ENCODE measurements around the gene WDR43.

The WDR43 gene

DNA sequence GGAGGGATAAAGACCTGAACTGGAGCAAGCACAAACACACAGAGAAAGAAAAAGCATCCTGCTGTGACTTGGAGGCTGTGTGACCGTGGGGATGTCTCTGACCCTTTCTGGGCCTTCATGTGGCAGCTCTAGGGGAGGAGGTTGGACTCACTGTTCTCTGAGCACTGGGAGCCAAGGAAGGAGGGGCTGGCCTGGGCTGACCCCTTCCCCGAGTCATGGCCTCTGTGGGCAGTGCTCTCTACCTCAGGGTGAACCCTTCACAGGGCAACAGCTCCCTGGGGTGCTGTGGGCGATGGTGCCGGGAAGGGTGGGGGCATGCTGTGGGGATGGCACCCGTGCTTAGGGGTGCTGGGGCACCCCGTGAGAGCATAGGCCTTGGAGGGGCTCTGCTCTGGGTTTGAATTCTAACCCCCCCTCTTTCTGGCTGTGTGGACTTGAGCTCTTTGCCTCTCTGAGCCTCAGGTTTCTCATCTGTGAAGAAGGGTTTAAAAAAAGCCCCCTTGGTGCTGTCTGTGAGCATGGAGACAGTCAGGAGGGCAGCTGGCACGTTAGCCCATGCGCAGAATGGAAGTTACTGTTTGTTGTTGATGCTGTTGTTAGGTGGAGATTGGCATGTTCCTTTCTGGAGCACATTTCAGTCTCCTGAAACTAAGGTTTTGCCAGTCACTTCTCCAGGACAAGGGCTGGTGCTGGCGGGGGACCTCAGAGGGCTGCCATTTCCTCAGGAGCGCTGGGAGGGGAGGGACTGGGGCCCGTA, 87.3 kb downstream of the WDR43 start:
- no peak for DNase-seq (ENCODE audit: insufficient read length, low spot score)
- no peak for TF ChIP-seq CTCF (IDR thresholded peaks at IDR 0.05; ENCODE audit: insufficient read depth, missing control alignments)
- FAIRE-seq, result no peak

- DNase-seq (ENCODE audit: insufficient read length, low spot score) (no peak), FAIRE-seq (no peak)
- no peak for TF ChIP-seq CTCF (IDR thresholded peaks at IDR 0.05; ENCODE audit: insufficient read depth, missing control alignments)
Measured at GRCh38 chr2:28982381-28982950, 88.0 kb downstream of the WDR43 start.

GRCh38 chr2:28986429-28986828, 92.0 kb downstream of the WDR43 start:
- no peak for FAIRE-seq
- no peak for TF ChIP-seq CTCF (IDR thresholded peaks at IDR 0.05; ENCODE audit: insufficient read depth, missing control alignments)
- DNase-seq (ENCODE audit: insufficient read length, low spot score), result no peak

DNA sequence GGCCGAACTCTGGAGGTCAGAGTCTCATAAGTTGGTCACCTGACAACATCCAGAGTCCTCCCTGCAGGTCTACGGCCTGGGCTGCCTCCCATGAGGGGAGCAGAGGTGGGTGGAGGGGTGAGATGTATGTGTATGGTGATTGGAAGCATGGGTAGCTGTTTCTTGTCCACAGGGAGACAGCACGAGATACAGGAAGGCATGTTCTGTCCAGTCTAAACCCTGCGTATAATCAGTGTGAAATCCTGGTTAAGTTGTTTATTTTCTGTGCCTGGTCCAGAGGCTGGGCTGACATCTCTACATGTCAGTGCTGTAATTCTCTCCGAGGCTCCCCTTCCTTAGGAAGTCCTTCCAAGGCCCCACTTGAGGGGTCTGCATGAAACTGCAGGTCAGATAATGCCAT, 95.5 kb downstream of the WDR43 start:
- no peak for FAIRE-seq
- no peak for DNase-seq (ENCODE audit: insufficient read length, low spot score)

GRCh38 chr2:28990445-28990844, 96.0 kb downstream of the WDR43 start:
- TF ChIP-seq CTCF (IDR thresholded peaks at IDR 0.05; ENCODE audit: insufficient read depth, missing control alignments), result no peak
- no peak for FAIRE-seq
- no peak for DNase-seq (ENCODE audit: insufficient read length, low spot score)

More for the DNA sequence above, 95.5 kb downstream of the WDR43 start:
- TF ChIP-seq CTCF (IDR thresholded peaks at IDR 0.05; ENCODE audit: insufficient read depth, missing control alignments), result no peak

GRCh38 chr2:28991021-28991420, 96.6 kb downstream of the WDR43 start:
- FAIRE-seq, result no peak
- no peak for TF ChIP-seq CTCF (IDR thresholded peaks at IDR 0.05; ENCODE audit: insufficient read depth, missing control alignments)

GRCh38 chr2:28991460-28991859, 97.0 kb downstream of the WDR43 start:
- no peak for DNase-seq (ENCODE audit: insufficient read length, low spot score)
- no peak for TF ChIP-seq CTCF (IDR thresholded peaks at IDR 0.05; ENCODE audit: insufficient read depth, missing control alignments)
- FAIRE-seq, result no peak

More at GRCh38 chr2:28991021-28991420, 96.6 kb downstream of the WDR43 start:
- no peak for DNase-seq (ENCODE audit: insufficient read length, low spot score)

Measured in D721Med (cell line).